Cortex of kidney (tissue), 1 donor: ENCODE results near the gene COBLL1.
"Not testable (repeated sequence)": the region's sequence is repeated elsewhere in the genome, so short reads cannot be mapped to it uniquely, and the experiment has no call there.

ENCODE experiments used
- DNase-seq: peaks from one replicate; lab custom pipeline; 2025; lab: John Stamatoyannopoulos, UW

COBLL1 gene

GRCh38 chr2:164717000-164717803 lies 124.4 kb downstream of the COBLL1 start:
- no peak for DNase-seq

DNA sequence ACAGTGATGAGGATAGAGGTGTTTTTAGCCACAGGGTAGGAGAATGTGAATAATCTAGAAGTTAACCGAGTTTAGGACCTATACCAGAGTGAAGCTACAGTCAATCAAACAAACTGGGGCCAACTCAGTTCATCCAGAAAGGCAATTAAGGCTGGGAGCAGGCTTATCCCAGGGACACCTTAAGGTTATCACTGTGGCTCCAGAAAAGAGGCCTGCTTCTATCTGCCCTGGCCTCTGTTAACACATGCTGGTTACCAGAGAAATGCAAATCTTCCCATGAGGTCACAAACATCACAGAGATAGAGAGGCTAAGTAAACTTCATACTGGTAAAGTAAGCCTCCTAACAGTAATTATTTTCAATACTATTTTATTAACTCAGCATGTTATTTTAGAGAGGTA lies 127.2 kb downstream of the COBLL1 start:
- no peak for DNase-seq

GRCh38 chr2:164711766-164712138 lies 129.9 kb downstream of the COBLL1 start:
- DNase-seq = no peak

- DNase-seq = no peak
These were observed 130.5 kb downstream of the COBLL1 start for GRCh38 chr2:164710837-164711765.

GRCh38 chr2:164710252-164710836 lies 131.3 kb downstream of the COBLL1 start:
- DNase-seq = not testable (repeated sequence)

DNA sequence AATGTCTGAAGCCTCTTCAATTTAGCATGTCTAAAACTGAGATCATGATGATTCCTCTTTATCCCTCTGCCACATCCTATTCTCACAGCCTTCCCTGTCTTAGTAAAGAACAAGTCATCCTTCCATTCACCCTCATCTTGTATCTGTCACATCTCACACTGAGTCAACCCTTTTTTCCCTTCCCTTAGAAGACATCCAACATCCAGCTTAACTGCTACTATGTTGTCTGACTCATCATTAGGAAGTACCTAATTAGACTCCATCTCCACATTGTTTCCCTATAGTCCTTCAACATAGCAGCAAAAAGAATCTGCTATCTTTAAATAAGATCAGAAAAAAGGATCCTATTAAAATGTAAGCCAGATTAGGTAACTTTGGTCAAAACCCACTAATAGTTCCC lies 135.1 kb downstream of the COBLL1 start:
- DNase-seq = no peak

- DNase-seq = no peak
These were observed 136.0 kb downstream of the COBLL1 start for GRCh38 chr2:164705412-164706167.

- no peak for DNase-seq
These were observed 137.5 kb downstream of the COBLL1 start for GRCh38 chr2:164703915-164704706.

GRCh38 chr2:164701565-164701964 lies 140.1 kb downstream of the COBLL1 start:
- DNase-seq = no peak

- no peak for DNase-seq
These were observed 141.2 kb downstream of the COBLL1 start for GRCh38 chr2:164700390-164700789.

GRCh38 chr2:164697688-164698461 lies 143.7 kb downstream of the COBLL1 start:
- no peak for DNase-seq

GRCh38 chr2:164696634-164697033 lies 145.0 kb downstream of the COBLL1 start:
- DNase-seq = no peak

DNA sequence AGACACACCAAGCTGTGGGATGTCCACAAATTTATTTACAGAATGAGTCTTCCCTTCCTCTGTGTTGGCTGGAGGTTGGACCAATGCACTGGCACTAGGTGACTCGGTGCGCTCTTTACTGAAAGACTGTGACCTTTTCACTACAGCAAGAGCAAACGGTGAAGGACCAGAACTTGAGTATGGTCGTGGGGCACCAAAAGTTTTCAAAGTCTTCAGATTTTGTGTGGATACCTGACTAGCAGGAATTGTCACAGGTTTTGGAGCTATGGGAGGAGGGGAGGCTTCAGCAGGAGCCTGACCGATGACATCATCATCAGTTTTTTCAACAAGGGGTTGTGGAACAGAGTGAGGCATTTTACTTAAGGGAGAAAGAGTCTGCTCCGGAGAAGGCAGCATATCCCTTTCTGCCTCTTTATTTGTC lies 147.3 kb downstream of the COBLL1 start:
- DNase-seq = no peak

DNA sequence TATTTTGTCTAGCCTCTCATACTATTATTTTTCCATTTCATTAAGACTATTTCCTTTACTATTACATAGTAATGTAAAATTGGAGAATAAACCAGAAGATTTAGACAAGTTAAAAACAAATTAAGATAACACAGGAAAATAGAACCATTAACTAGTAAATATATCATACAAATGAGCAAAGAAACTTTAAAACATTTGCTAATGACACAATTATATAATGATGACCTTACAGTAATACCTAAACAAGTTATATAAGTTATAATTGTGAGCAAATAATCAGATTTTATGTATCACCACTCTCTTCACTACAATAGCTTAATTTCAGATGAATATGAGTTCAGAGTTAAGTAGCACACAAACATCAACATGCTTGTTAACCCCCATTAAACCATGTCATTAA lies 147.8 kb downstream of the COBLL1 start:
- DNase-seq = no peak

DNA sequence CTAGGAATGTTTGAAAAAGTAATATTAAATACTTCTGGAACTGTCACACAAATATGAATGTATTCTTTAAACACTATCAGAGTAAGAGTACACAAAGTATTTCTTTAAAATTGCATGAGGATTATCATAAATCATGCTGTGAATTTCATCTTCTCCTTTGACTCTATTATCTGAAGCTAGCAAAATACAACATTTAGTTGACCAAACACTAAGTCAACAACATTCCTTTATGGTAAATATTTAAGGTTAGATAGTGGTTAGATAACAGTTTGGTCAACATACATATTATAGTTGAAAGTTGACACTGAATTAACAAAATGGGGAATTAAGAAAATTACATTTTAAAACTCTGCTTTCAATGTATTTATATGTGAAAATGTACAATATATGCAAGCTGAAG lies 148.2 kb downstream of the COBLL1 start:
- DNase-seq = no peak

DNA sequence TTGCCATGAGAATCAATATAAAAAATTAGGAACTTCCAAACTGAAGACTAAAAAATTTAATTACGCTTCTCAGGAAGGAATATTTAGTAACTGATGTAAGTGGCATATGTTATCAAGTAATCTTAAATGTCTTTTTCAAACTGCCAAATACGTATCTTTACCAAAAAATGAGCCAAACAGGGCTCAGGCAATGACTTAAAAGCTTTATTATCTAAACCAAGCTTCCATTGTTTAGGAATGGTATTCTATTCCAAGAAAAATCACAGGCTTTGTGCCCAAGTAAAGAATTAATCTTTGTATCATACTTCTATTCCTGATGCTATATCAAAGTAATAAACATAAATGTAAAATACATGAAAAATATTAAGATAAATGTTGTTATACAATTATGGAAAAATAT lies 148.7 kb downstream of the COBLL1 start:
- no peak for DNase-seq

- no peak for DNase-seq
These were observed 149.5 kb downstream of the COBLL1 start for GRCh38 chr2:164692114-164692513.

GRCh38 chr2:164691346-164691887 lies 150.2 kb downstream of the COBLL1 start:
- DNase-seq = no peak

GRCh38 chr2:164690361-164690760 lies 151.3 kb downstream of the COBLL1 start:
- DNase-seq = no peak

DNA sequence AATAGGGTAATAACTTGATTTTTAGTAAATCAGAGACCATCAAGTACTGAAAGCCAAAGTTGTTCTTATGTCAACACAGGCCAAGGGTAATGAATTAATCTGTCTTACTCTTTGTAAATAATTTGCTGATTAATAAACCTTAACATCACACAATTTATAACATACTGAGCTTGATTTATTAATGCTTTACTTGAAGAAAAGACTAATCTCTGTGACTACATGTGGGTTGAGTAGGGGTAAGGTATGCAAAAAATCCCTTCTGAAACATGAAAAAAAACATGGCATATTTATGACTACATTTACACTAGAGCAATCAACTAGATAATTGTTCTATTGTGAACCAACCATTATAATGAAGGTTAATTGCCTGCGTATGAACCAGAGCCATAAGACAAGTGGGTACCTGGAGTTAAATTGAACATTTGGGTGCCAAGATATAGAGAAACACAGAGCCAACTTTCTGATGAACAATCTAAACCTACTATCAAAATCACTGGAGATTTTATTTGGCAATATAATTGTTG lies 152.7 kb downstream of the COBLL1 start:
- DNase-seq = no peak
